HepG2 (cell line): ENCODE measurements around the gene SLC16A11. TPM values are rescaled to one million over a fixed set of nuclear protein-coding genes. Genes with fewer than 3 reads are reported as not detected.

Source experiments
- DNMT3B ChIP-seq: conservative IDR thresholded peaks from 2 replicates; pipeline ENCODE4 v1.6.1; 2016; ENCODE audit warnings: missing biosample characterization, control low read depth
- EP300 ChIP-seq, 3 experiments: sonication (generic) in 1 of 3; formaldehyde crosslinking in 1 of 3; IDR thresholded peaks; 2 replicates each; pipeline versions ENCODE4 v1.5.1 to v1.6.1; 2011 to 2020; ENCODE audit warnings: low read depth in 2 of 3, low read length in 2 of 3, borderline replicate concordance in 1 of 3, improper control_type of control experiment in 1 of 3, mild to moderate bottlenecking in 1 of 3, missing genetic modification reagents in 1 of 3, moderate library complexity in 1 of 3
- HNRNPLL ChIP-seq: fragments of 200-400 bp; formaldehyde crosslinking; IDR thresholded peaks from 2 replicates; pipeline ENCODE4 v1.6.1; 2017; ENCODE audit warnings: mild to moderate bottlenecking, low read depth, low read length; ENCODE audit not compliant: poor library complexity, severe bottlenecking
- SOX13 ChIP-seq, 3 experiments: fragments of 450-650 bp in 1 of 3; sonication (generic) in 1 of 3; formaldehyde crosslinking in 1 of 3; IDR thresholded peaks in 2 of 3; conservative IDR thresholded peaks in 1 of 3; 2 replicates each; pipeline versions ENCODE4 v1.5.0 to v1.6.1; 2016 to 2020; ENCODE audit warnings: antibody characterized with exemption in 1 of 3, mild to moderate bottlenecking in 1 of 3, missing compliant biosample characterization in 1 of 3, missing genetic modification reagents in 1 of 3, moderate library complexity in 1 of 3
- ZNF333 ChIP-seq: sonication (generic); formaldehyde crosslinking; IDR thresholded peaks from 2 replicates; pipeline ENCODE4 v1.4.0; 2020; ENCODE audit warnings: mild to moderate bottlenecking, missing genetic modification reagents, borderline replicate concordance
- ZNF383 ChIP-seq: sonication (generic); formaldehyde crosslinking; IDR thresholded peaks from 2 replicates; pipeline ENCODE4 v1.4.0; 2020; ENCODE audit warnings: missing genetic modification reagents, mild to moderate bottlenecking, borderline replicate concordance
- ZNF644 ChIP-seq: IDR thresholded peaks from 2 replicates; pipeline ENCODE4 v1.6.1; 2016; ENCODE audit warnings: low read depth
- ZNF850 ChIP-seq: sonication (generic); formaldehyde crosslinking; conservative IDR thresholded peaks from 2 replicates; pipeline ENCODE4 v1.9.0; 2021; ENCODE audit warnings: mild to moderate bottlenecking, missing genetic modification reagents
- polyA plus RNA-seq, 8 experiments: library from polyadenylated mRNA; depleted of rRNA in 3 of 8; stranded (reverse) in 7 of 8; unstranded in 1 of 8; fragments of >200 nt; fragmentation: Illumina TruSeq in 4 of 8; extraction: Trizol in 4 of 8; gene quantifications; 2 replicates each; pipeline versions ENCODE4 v1.2.1 to v1.2.3, GENCODE V29; 2011 to 2016; ENCODE audit warnings: low read depth in 4 of 8, missing spikeins in 1 of 8, mixed read lengths in 1 of 8; ENCODE audit not compliant: insufficient read depth in 1 of 8
- total RNA-seq, 5 experiments: library from RNA; depleted of rRNA; stranded (reverse); fragments of >200 nt; fragmentation: Illumina TruSeq; extraction: Trizol; gene quantifications; 2 replicates each; pipeline ENCODE4 v1.2.3, GENCODE V29; 2016; ENCODE audit warnings: low read depth in 1 of 5
- TF ChIP-seq, protein P1 (sequence below): sonication (generic); IDR thresholded peaks from 2 replicates; pipeline ENCODE4 v1.6.1; 2016; ENCODE audit warnings: low read depth, borderline replicate concordance
- TF ChIP-seq, protein P2 (sequence below): sonication (generic); formaldehyde crosslinking; IDR thresholded peaks from 2 replicates; pipeline ENCODE4 v1.4.0; 2020; ENCODE audit warnings: missing genetic modification reagents; ENCODE audit errors: not compliant biosample characterization
- TF ChIP-seq, protein P3 (sequence below): sonication (generic); formaldehyde crosslinking; IDR thresholded peaks from 2 replicates; pipeline ENCODE4 v1.4.0; 2020; ENCODE audit warnings: missing genetic modification reagents, mild to moderate bottlenecking, borderline replicate concordance
- TF ChIP-seq, protein P4 (sequence below): sonication (generic); formaldehyde crosslinking; IDR thresholded peaks from 2 replicates; pipeline ENCODE4 v1.4.0; 2020; ENCODE audit warnings: missing genetic modification reagents, borderline replicate concordance

Gene SLC16A11
- total and polyA plus RNA-seq, 2 of the 13 experiments (the other 11 are each of a cell fraction or from before 2014, with no cell fraction given): not detected

DNA sequence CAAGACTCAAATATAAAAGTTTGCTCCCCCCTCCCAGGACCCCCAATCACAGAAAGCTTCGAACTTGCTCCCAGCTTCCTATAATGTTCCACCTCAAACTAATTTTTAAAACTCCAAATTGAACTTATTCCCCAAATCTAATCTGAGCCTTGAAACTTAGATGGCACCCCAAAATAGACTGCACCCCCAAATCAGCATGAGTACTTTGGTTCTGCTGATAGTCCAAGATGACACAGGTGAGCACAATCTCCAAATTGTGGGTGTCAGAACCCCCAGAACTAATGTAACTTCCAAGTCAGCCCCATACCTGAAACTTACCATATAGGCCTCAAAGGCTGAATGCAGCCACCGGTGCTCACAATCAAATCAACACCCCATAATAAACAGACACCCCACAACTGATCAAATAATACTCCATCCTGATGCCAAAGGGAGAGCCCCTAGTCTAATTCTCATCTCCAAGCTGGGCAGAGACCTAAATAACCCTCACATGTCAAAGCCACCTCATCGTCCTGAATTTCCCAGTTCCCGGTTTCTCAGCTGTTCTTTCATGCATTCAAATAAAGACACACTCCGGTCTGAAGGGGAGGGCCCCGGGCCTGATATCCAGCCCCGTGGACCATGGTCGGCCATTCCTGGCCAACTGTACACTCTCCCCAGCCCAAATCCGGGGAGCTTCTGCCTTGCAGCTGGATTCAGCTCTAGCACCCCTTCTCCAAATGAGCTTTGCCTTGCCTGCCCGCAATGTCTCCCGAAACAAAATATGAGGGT, 22.8 kb downstream of the SLC16A11 start (continued):
- TF ChIP-seq ZNF333 (CRISPR knock-in tag) (0 out of 2 replicates have a peak, but pooled peaks have one; percentile 0), SOX13 (IDR thresholded peaks at IDR 0.05) (no peak), SOX13 (CRISPR knock-in tag; conservative IDR thresholded peaks at IDR 0.05 in 1 of 2, IDR thresholded peaks at IDR 0.05 in 1 of 2) (no peak), ZNF850 (CRISPR knock-in tag) (no peak), HNRNPLL (no peak), ZNF383 (CRISPR knock-in tag) (no peak), EP300 (IDR thresholded peaks at IDR 0.05; ENCODE audit: low read depth in 2 of 2, low read length in 2 of 2) (no peak), EP300 (CRISPR knock-in tag; IDR thresholded peaks at IDR 0.05; ENCODE audit: borderline replicate concordance) (no peak), ZNF644 (CRISPR knock-in tag) (no peak), DNMT3B (CRISPR knock-in tag) (no peak)
- TF ChIP-seq, protein P1, sequence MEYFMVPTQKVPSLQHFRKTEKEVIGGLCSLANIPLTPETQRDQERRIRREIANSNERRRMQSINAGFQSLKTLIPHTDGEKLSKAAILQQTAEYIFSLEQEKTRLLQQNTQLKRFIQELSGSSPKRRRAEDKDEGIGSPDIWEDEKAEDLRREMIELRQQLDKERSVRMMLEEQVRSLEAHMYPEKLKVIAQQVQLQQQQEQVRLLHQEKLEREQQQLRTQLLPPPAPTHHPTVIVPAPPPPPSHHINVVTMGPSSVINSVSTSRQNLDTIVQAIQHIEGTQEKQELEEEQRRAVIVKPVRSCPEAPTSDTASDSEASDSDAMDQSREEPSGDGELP: peak; percentile 34; the same call in 1 of the 2 replicates
- TF ChIP-seq, protein P2, sequence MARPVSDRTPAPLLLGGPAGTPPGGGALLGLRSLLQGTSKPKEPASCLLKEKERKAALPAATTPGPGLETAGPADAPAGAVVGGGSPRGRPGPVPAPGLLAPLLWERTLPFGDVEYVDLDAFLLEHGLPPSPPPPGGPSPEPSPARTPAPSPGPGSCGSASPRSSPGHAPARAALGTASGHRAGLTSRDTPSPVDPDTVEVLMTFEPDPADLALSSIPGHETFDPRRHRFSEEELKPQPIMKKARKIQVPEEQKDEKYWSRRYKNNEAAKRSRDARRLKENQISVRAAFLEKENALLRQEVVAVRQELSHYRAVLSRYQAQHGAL (CRISPR knock-in tag): no peak
- TF ChIP-seq, protein P3, sequence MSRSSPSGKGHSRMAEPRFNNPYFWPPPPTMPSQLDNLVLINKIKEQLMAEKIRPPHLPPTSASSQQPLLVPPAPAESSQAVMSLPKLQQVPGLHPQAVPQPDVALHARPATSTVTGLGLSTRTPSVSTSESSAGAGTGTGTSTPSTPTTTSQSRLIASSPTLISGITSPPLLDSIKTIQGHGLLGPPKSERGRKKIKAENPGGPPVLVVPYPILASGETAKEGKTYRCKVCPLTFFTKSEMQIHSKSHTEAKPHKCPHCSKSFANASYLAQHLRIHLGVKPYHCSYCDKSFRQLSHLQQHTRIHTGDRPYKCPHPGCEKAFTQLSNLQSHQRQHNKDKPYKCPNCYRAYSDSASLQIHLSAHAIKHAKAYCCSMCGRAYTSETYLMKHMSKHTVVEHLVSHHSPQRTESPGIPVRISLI: no peak
- TF ChIP-seq, protein P4, sequence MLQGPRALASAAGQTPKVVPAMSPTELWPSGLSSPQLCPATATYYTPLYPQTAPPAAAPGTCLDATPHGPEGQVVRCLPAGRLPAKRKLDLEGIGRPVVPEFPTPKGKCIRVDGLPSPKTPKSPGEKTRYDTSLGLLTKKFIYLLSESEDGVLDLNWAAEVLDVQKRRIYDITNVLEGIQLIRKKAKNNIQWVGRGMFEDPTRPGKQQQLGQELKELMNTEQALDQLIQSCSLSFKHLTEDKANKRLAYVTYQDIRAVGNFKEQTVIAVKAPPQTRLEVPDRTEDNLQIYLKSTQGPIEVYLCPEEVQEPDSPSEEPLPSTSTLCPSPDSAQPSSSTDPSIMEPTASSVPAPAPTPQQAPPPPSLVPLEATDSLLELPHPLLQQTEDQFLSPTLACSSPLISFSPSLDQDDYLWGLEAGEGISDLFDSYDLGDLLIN: 0 out of 2 replicates have a peak, but pooled peaks have one; percentile 36
